DND-41 (cell line): ENCODE data around the gene AUTS2.

Experiments
- ATAC-seq: fragments of 200-7000 bp; cut with Tn5 transposase; 3 replicates; pipeline ENCODE4 v1.9.1; 2021; ENCODE audit warnings: low read depth; ENCODE audit not compliant: insufficient read depth
- DNase-seq: peaks from one replicate; pipeline ENCODE4 v3.0.0-alpha.2; 2020
- H2AFZ ChIP-seq: 2 replicates; pipeline ENCODE4 v1.6.0; 2012; ENCODE audit warnings: low read depth, low read length
- H3K27ac ChIP-seq: 2 replicates; pipeline ENCODE4 v1.5.1; 2012; ENCODE audit warnings: low read length, inconsistent platforms
- H3K27me3 ChIP-seq: fragments of 200-600 bp; sonication (generic); 2 replicates; pipeline ENCODE4 v1.6.0; 2012; ENCODE audit warnings: low read length, mild to moderate bottlenecking, inconsistent platforms; ENCODE audit not compliant: insufficient read depth, poor library complexity
- H3K36me3 ChIP-seq: 2 replicates; pipeline ENCODE4 v1.5.1; 2012; ENCODE audit warnings: low read length, inconsistent platforms; ENCODE audit not compliant: insufficient read depth
- H3K4me1 ChIP-seq: 2 replicates; pipeline ENCODE4 v1.5.1; 2012; ENCODE audit warnings: mild to moderate bottlenecking, low read length; ENCODE audit not compliant: insufficient read depth
- H3K4me2 ChIP-seq: 2 replicates; pipeline ENCODE4 v1.6.0; 2012; ENCODE audit warnings: mild to moderate bottlenecking, moderate library complexity, low read length, inconsistent platforms; ENCODE audit not compliant: insufficient read depth
- H3K4me3 ChIP-seq, 2 experiments: fragments of 200-600 bp in 1 of 2; shearing (Covaris generic) in 1 of 2; 2 replicates each; pipeline ENCODE4 v1.5.1; 2012 to 2016; ENCODE audit warnings: inconsistent platforms in 2 of 2, low read length in 2 of 2, mild to moderate bottlenecking in 2 of 2, low read depth in 1 of 2, moderate library complexity in 1 of 2
- H3K79me2 ChIP-seq: 2 replicates; pipeline ENCODE4 v1.6.0; 2012; ENCODE audit warnings: low read length, inconsistent platforms; ENCODE audit not compliant: insufficient read depth
- H3K9ac ChIP-seq: 2 replicates; pipeline ENCODE4 v1.6.0; 2012; ENCODE audit warnings: low read depth, mild to moderate bottlenecking, inconsistent platforms, low read length, moderate library complexity
- H3K9me3 ChIP-seq: 2 replicates; pipeline ENCODE4 v1.5.1; 2012; ENCODE audit warnings: low read length, moderate library complexity, mild to moderate bottlenecking, inconsistent platforms; ENCODE audit not compliant: insufficient read depth, severe bottlenecking
- H4K20me1 ChIP-seq: 2 replicates; pipeline ENCODE4 v1.6.0; 2012; ENCODE audit warnings: low read length; ENCODE audit not compliant: insufficient read depth
- EZH2 ChIP-seq: IDR thresholded peaks from 3 replicates; pipeline ENCODE4 v1.6.1; 2012; ENCODE audit warnings: borderline replicate concordance, low read depth, mild to moderate bottlenecking, moderate library complexity, low read length, inconsistent platforms; ENCODE audit not compliant: severe bottlenecking
- TF ChIP-seq, protein P1 (sequence below): IDR thresholded peaks from 2 replicates; pipeline ENCODE4 v1.5.1; 2012; ENCODE audit warnings: borderline replicate concordance, low read length, moderate library complexity, mild to moderate bottlenecking; ENCODE audit not compliant: poor library complexity, severe bottlenecking; ENCODE audit errors: extremely low read depth

Gene AUTS2

DNA sequence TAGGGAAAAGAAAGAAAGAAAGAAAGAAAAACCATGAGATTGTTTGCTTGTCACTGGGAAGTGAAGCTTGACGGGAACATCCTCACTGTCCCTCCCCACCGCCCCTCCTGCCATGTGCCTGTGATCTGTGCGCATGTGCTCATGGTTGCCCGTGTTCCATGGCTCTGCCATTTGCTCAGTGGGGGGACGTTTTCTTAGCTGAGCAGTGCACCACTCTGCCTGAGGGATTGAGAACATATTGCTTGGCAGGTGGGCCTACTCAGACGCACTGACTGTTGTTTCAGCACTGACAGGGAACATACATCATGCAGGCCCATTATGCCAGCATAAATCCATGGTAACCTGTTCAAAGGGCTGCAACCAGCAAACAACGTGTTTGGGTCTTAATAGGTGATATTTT lies 785.7 kb downstream of the AUTS2 start:
- no peak for DNase-seq
- H3K9me3 ChIP-seq, result no peaks in the 10 kb centered on the region
- H3K9ac ChIP-seq, result no peak overlapping the region
- H3K4me1 ChIP-seq, result no peaks in the 10 kb centered on the region
- H3K36me3 ChIP-seq, result no peaks in the 10 kb centered on the region
- no peak overlapping the region for H3K4me2 ChIP-seq
- no peaks in the 10 kb centered on the region for H4K20me1 ChIP-seq
- no peaks in the 10 kb centered on the region for H3K27me3 ChIP-seq
- no peak for ATAC-seq
- no peak overlapping the region for H2AFZ ChIP-seq
- TF ChIP-seq EZH2, result no peak
- TF ChIP-seq, protein P1, sequence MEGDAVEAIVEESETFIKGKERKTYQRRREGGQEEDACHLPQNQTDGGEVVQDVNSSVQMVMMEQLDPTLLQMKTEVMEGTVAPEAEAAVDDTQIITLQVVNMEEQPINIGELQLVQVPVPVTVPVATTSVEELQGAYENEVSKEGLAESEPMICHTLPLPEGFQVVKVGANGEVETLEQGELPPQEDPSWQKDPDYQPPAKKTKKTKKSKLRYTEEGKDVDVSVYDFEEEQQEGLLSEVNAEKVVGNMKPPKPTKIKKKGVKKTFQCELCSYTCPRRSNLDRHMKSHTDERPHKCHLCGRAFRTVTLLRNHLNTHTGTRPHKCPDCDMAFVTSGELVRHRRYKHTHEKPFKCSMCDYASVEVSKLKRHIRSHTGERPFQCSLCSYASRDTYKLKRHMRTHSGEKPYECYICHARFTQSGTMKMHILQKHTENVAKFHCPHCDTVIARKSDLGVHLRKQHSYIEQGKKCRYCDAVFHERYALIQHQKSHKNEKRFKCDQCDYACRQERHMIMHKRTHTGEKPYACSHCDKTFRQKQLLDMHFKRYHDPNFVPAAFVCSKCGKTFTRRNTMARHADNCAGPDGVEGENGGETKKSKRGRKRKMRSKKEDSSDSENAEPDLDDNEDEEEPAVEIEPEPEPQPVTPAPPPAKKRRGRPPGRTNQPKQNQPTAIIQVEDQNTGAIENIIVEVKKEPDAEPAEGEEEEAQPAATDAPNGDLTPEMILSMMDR, result no peak
- H3K79me2 ChIP-seq, result no peaks in the 10 kb centered on the region
- no peak overlapping the region for H3K4me3 ChIP-seq
- no peak overlapping the region for H3K27ac ChIP-seq

DNA sequence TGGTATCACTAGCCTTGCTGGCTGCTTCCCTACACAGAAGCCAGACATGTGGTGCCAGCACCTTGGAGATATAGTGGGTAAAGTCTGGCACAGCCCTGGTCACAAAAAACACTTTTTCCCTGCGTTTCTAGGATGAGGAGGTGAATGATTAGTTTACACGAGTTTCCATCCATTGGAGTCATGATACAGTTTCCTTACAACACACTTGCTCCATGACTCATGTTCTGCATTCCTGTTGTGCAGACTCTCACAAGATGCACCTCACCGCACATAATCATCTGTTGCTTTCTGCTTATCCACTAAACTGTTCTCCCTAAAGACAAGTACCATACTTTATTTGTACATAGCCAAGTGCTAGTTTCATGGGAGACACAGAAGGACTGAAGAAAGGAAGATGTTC lies 786.6 kb downstream of the AUTS2 start:
- Histone ChIP-seq H3K4me1 (no peaks in the 10 kb centered on the region), H3K4me2 (no peak overlapping the region), H3K9ac (no peak overlapping the region), H3K79me2 (no peaks in the 10 kb centered on the region), H3K4me3 (no peak overlapping the region), H2AFZ (no peak overlapping the region), H4K20me1 (no peaks in the 10 kb centered on the region), H3K27me3 (no peaks in the 10 kb centered on the region), H3K27ac (no peak overlapping the region), H3K36me3 (no peaks in the 10 kb centered on the region), H3K9me3 (no peaks in the 10 kb centered on the region)
- no peak for TF ChIP-seq EZH2
- TF ChIP-seq, protein P1, result no peak
- ATAC-seq (no peak), DNase-seq (no peak)

DNA sequence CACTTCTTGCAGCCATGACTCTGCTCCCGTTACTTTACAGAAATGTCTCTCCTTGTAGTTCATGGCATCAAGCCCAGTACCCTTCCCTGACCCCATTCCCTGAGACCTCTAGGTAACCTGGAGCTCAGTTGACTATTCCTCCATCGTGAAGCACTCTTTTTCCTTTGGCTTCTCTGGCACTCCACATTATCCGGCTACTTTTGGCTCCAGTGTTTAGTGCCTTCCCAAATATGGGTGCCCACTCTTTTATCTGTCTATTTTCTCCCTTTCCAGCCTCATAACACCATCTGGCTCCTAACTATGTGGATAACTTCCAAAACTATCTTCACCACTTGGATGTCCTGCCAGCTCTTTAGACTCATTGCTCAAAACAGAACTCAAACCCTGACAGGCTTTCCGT lies 788.9 kb downstream of the AUTS2 start:
- Histone ChIP-seq H3K4me1 (no peaks in the 10 kb centered on the region), H3K79me2 (no peaks in the 10 kb centered on the region), H3K4me3 (no peak overlapping the region), H3K27ac (no peak overlapping the region), H3K27me3 (no peaks in the 10 kb centered on the region), H2AFZ (no peak overlapping the region), H3K9ac (no peak overlapping the region), H3K36me3 (no peaks in the 10 kb centered on the region), H4K20me1 (no peaks in the 10 kb centered on the region), H3K4me2 (no peak overlapping the region), H3K9me3 (no peaks in the 10 kb centered on the region)
- ATAC-seq (no peak), DNase-seq (no peak)
- TF ChIP-seq EZH2, result no peak

DNA sequence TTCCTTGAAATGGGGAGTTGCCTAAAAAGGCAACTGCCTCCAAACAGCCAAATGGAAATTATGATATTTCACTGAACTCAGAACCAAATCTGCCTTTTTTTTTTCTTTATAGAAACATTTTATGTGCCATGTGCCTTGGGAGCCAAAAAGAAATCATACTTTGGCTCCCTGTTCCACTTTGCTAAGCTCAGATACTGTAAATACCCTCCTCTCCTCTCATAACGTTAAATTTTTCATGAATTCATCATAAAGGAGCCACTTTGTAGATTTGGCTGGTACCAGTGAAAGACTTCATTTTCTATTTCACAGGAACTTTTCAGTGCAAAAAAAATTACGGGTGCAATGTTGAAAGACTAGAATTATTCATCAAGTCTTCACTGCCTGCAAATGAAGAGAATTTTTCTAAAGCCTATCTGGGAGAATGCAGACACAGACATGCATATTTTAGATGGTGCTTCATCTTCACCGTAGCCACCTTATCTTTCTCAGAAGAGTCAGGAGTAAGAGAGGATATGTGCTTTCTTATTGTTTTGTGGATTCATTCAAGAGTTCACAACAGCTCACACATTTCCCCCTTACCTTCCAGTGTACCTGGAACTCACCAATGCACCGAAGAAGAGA lies 791.4 kb downstream of the AUTS2 start:
- Histone ChIP-seq H3K9me3 (no peaks in the 10 kb centered on the region), H2AFZ (no peak overlapping the region), H3K27ac (no peak overlapping the region), H3K27me3 (no peaks in the 10 kb centered on the region), H3K4me3 (no peak overlapping the region), H4K20me1 (no peaks in the 10 kb centered on the region; the same call in 1 of the 2 replicates), H3K36me3 (no peaks in the 10 kb centered on the region), H3K9ac (no peak overlapping the region), H3K4me2 (no peak overlapping the region), H3K79me2 (no peaks in the 10 kb centered on the region), H3K4me1 (no peaks in the 10 kb centered on the region)
- ATAC-seq, result no peak
- DNase-seq, result no peak
- TF ChIP-seq EZH2, result no peak
- TF ChIP-seq, protein P1, result no peak
